Right lobe of liver (tissue), 4 donors: Measurements from ENCODE around the gene OR5AP2.

Source experiments
- CTCF ChIP-seq, 4 donors: fragments of 200-600 bp in 3 of 4; fragments of 450-650 bp in 1 of 4; IDR thresholded peaks; one replicate each; pipeline versions ENCODE4 v1.5.1 to v1.8.0; 2016 to 2022; ENCODE audit warnings: antibody characterized with exemption in 4 of 4, mild to moderate bottlenecking in 2 of 4
- POLR2A ChIP-seq: fragments of 450-650 bp; IDR thresholded peaks from one replicate; pipeline ENCODE4 v1.6.1; 2017; ENCODE audit warnings: antibody characterized with exemption, mild to moderate bottlenecking
- donor health status: DM: no; HTN: no; CAD: no.
- donor health status: DM: no; HTN: no; CAD: no.
- donor health status: DM: no; HTN: yes; CAD: no.

DNA sequence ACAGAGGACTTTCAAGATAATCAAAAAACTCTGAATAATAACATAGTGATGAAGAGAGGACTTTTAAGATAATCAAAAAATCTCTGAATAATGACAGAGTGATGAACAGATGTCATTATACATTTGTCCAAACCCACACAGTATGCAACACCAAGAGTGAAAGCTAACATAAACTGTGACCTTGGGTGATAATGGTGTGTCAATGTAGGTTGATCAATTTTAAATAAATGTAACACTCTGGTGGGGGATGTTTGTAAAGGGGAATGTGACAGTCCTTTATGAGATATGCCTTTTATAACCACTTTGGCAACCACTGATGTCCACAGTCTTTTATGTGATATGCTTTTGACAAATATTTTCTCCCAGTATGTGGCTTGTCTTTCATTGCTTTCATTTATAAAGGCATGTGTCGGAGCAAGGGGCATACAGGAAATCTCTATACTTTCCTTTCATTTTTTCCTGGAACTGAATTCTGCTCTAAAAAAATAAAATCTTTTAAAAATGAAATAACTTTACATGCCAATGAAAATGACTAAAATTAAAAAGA is 46.4 kb upstream of the OR5AP2 start:
- no peak for TF ChIP-seq CTCF (IDR thresholded peaks at IDR 0.05)
- no peak for TF ChIP-seq POLR2A
